ENCODE data around the gene TDRD1. TPM values are rescaled to one million over a fixed set of nuclear protein-coding genes. Genes with fewer than 3 reads are reported as not detected.

Gene TDRD1
- polyA plus RNA-seq, 1 experiment: not detected

DNA sequence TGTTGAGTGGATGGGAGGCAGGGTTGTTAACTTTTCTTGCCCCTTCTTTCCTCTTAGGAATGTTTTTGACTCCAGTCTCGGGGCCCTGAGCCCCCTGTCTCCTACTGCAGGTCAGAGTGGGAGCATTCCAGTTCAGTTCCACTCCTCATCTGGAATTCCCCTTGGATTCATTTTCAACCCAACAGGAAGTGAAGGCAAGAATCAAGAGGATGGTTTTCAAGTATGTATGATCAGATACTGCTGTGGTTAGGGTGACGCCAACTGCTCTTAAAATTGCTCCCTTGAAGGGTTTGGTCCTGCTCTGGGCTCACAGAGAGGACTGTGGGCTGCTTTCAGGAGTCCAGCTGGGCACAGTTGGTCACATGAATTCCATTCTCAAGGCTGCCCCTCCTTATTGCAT is 81.9 kb downstream of the TDRD1 start:
- no peak overlapping the region for H3K27ac ChIP-seq (ENCODE audit: low read depth, low read length)
- H3K9me3 ChIP-seq (ENCODE audit: control insufficient read depth, insufficient read depth, low read length): no peaks in the 10 kb centered on the region; the same call in 1 of the 2 replicates
- CTCF ChIA-PET: interaction anchor here (0.9 to 1.2 kb wide), 2 partner anchors 9 to 11 kb away, joined by 3 read pairs; no protein-coding TSS in a partner anchor
- POLR2A ChIA-PET: no interaction called here
- no peak for DNase-seq (ENCODE audit: low read depth, low spot score)
- H3K27me3 ChIP-seq (ENCODE audit: control insufficient read depth, insufficient read depth, low read length): no peaks in the 10 kb centered on the region
- TF ChIP-seq, protein P1, sequence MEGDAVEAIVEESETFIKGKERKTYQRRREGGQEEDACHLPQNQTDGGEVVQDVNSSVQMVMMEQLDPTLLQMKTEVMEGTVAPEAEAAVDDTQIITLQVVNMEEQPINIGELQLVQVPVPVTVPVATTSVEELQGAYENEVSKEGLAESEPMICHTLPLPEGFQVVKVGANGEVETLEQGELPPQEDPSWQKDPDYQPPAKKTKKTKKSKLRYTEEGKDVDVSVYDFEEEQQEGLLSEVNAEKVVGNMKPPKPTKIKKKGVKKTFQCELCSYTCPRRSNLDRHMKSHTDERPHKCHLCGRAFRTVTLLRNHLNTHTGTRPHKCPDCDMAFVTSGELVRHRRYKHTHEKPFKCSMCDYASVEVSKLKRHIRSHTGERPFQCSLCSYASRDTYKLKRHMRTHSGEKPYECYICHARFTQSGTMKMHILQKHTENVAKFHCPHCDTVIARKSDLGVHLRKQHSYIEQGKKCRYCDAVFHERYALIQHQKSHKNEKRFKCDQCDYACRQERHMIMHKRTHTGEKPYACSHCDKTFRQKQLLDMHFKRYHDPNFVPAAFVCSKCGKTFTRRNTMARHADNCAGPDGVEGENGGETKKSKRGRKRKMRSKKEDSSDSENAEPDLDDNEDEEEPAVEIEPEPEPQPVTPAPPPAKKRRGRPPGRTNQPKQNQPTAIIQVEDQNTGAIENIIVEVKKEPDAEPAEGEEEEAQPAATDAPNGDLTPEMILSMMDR (IDR thresholded peaks at IDR 0.05; ENCODE audit: low read depth, low read length): no peak
- H3K4me3 ChIP-seq (ENCODE audit: low read depth, low read length): no peak overlapping the region

- Histone ChIP-seq H3K4me3 (ENCODE audit: low read depth, low read length) (no peak overlapping the region), H3K9me3 (ENCODE audit: control insufficient read depth, insufficient read depth, low read length) (no peaks in the 10 kb centered on the region; the same call in 1 of the 2 replicates), H3K27me3 (ENCODE audit: control insufficient read depth, insufficient read depth, low read length) (no peaks in the 10 kb centered on the region), H3K27ac (ENCODE audit: low read depth, low read length) (no peak overlapping the region)
- TF ChIP-seq, protein P1 (IDR thresholded peaks at IDR 0.05; ENCODE audit: low read depth, low read length): no peak
- ChIA-PET CTCF (interaction anchor here (0.6 kb wide), 1 partner anchor 1704 kb away, joined by 4 read pairs; no protein-coding TSS in a partner anchor), POLR2A (no interaction called here)
- DNase-seq (ENCODE audit: low read depth, low spot score): no peak
Measured at GRCh38 chr10:114262496-114262895, 83.3 kb downstream of the TDRD1 start.

GRCh38 chr10:114265392-114266053 is 86.4 kb downstream of the TDRD1 start:
- ChIA-PET CTCF (no interaction called here), POLR2A (no interaction called here)
- TF ChIP-seq, protein P1 (IDR thresholded peaks at IDR 0.05; ENCODE audit: low read depth, low read length): no peak
- Histone ChIP-seq H3K9me3 (ENCODE audit: control insufficient read depth, insufficient read depth, low read length) (no peaks in the 10 kb centered on the region), H3K27ac (ENCODE audit: low read depth, low read length) (no peak overlapping the region), H3K4me3 (ENCODE audit: low read depth, low read length) (no peak overlapping the region), H3K27me3 (ENCODE audit: control insufficient read depth, insufficient read depth, low read length) (no peaks in the 10 kb centered on the region)
- DNase-seq (ENCODE audit: low read depth, low spot score): no peak

DNA sequence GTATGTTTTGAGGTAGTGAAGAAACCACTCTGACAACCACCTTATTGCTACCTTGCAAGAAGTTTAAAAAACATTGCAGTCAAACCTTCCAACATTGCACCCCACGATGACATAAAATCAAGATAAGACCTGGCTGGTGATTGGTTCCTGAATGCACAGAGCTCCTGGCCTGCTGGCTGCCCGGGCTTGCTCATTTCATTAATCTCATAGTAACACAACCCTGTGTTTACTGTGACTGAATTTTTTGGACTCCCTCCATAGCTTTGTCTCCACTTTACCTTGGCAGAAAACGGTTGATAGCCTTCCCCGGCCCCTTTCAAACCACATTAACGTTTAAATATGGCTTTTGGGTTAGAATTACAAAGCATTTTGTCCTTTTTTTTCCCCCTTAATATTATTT is 87.4 kb downstream of the TDRD1 start:
- no peak overlapping the region for H3K4me3 ChIP-seq (ENCODE audit: low read depth, low read length)
- H3K27me3 ChIP-seq (ENCODE audit: control insufficient read depth, insufficient read depth, low read length): no peaks in the 10 kb centered on the region
- TF ChIP-seq, protein P1 (IDR thresholded peaks at IDR 0.05; ENCODE audit: low read depth, low read length): no peak
- no peak for DNase-seq (ENCODE audit: low read depth, low spot score)
- no peak overlapping the region for H3K27ac ChIP-seq (ENCODE audit: low read depth, low read length)
- POLR2A ChIA-PET: no interaction called here
- CTCF ChIA-PET: no interaction called here
- H3K9me3 ChIP-seq (ENCODE audit: control insufficient read depth, insufficient read depth, low read length): no peaks in the 10 kb centered on the region

DNA sequence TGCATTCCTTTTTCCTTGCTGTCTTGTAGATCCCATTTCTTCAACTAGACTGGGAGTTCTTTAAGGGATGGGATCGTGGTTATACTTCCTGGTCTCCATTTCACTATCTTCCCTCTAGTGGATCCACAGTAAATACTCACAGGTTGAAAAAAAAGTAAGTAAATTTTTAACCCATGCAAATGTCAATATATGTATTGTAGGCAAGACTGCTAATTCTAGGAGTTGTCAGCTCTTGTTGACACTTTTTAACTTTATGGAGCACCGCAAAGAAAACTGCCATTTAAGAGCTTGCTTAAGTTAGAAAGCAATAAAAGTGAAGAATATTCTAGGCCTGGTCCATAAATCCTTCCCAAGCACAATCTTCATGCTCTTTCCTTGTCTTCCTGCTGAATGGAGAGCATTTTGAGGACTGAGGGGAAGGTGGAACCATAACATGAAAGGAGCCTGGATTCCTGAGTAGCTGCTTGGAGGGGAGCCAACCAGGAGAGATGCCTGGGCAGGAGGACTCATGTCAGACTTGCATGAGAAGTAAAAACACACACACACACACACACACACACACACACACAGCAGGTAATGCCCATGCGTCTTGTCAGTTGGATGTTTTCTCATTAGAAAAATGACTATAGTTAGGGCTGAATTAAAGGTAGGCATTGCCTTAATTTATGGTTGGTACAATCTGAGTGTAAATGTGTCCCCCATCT is 92.1 kb downstream of the TDRD1 start:
- CTCF ChIA-PET: interaction anchor here (1.4 to 1.7 kb wide), 2 partner anchors 11 to 33 kb away, joined by 3 to 10 read pairs; no protein-coding TSS in a partner anchor

More for the DNA sequence above, 92.1 kb downstream of the TDRD1 start:
- Histone ChIP-seq H3K9me3 (ENCODE audit: control insufficient read depth, insufficient read depth, low read length) (no peaks in the 10 kb centered on the region), H3K27me3 (ENCODE audit: control insufficient read depth, insufficient read depth, low read length) (peaks cover 2% of the 10 kb centered on the region), H3K27ac (ENCODE audit: low read depth, low read length) (no peak overlapping the region), H3K4me3 (ENCODE audit: low read depth, low read length) (no peak overlapping the region)
- TF ChIP-seq, protein P1 (IDR thresholded peaks at IDR 0.05; ENCODE audit: low read depth, low read length): no peak
- POLR2A ChIA-PET: interaction anchor here (1.0 to 1.4 kb wide), 2 partner anchors 33 to 86 kb away, joined by 3 to 7 read pairs; no protein-coding TSS in a partner anchor
- no peak for DNase-seq (ENCODE audit: low read depth, low spot score)

All from AG04450 (cell line).